H1 (cell line): Measurements from ENCODE around the gene SNX17. TPM values are rescaled to one million over a fixed set of nuclear protein-coding genes. Genes with fewer than 3 reads are reported as not detected.

Experiments used
- ASH2L ChIP-seq: fragments of 200-600, 300-600 bp; sonication (generic); IDR thresholded peaks from one replicate; pipeline ENCODE4 v1.7.1; 2017; ENCODE audit warnings: low read length
- BRCA1 ChIP-seq: IDR thresholded peaks from 2 replicates; pipeline ENCODE4 v1.6.1; 2012; ENCODE audit warnings: low read depth, low read length, improper control_type of control experiment
- CBX5 ChIP-seq: fragments of 300-800, 300-1000 bp; sonication (generic); IDR thresholded peaks from 2 replicates; pipeline ENCODE4 v1.7.1; 2016; ENCODE audit warnings: antibody characterized with exemption, low read length, low read depth
- CEBPB ChIP-seq: IDR thresholded peaks from 2 replicates; pipeline ENCODE4 v1.6.1; 2012; ENCODE audit warnings: low read depth, low read length
- CHD2 ChIP-seq: IDR thresholded peaks from 2 replicates; pipeline ENCODE4 v1.6.1; 2012; ENCODE audit warnings: low read length, improper control_type of control experiment
- CTBP2 ChIP-seq: IDR thresholded peaks from 2 replicates; pipeline ENCODE4 v1.7.0; 2011; ENCODE audit warnings: borderline replicate concordance, mild to moderate bottlenecking, moderate library complexity, mixed read lengths, low read length; ENCODE audit not compliant: insufficient read depth, insufficient read length
- EZH2 ChIP-seq: fragments of 200-600 bp; sonication (generic); IDR thresholded peaks from 2 replicates; pipeline ENCODE4 v1.7.1; 2012; ENCODE audit warnings: low read depth, mild to moderate bottlenecking, moderate library complexity, low read length, inconsistent platforms; ENCODE audit not compliant: severe bottlenecking
- GTF2F1 ChIP-seq: IDR thresholded peaks from 2 replicates; pipeline ENCODE4 v1.6.1; 2012; ENCODE audit warnings: low read depth, low read length, improper control_type of control experiment, borderline replicate concordance
- JUND ChIP-seq: IDR thresholded peaks from 2 replicates; pipeline ENCODE4 v1.6.1; 2011; ENCODE audit warnings: mild to moderate bottlenecking, improper control_type of control experiment, low read length
- NANOG ChIP-seq: IDR thresholded peaks from 2 replicates; pipeline ENCODE4 v1.6.1; 2011; ENCODE audit warnings: low read length, low read depth, mild to moderate bottlenecking, inconsistent platforms; ENCODE audit not compliant: insufficient read depth, poor library complexity, severe bottlenecking
- PHF8 ChIP-seq: fragments of 200-600 bp; sonication (generic); conservative IDR thresholded peaks from 2 replicates; pipeline ENCODE4 v1.7.1; 2012; ENCODE audit warnings: low read depth, mild to moderate bottlenecking, inconsistent platforms, low read length, moderate library complexity
- POLR2A ChIP-seq, 2 experiments: IDR thresholded peaks; 1 replicate in 1 of 2; 2 replicates in 1 of 2; pipeline ENCODE4 v1.6.1; 2011; ENCODE audit warnings: low read depth in 2 of 2, low read length in 2 of 2, mild to moderate bottlenecking in 2 of 2; ENCODE audit errors: control extremely low read depth in 1 of 2
- POLR2AphosphoS5 ChIP-seq: IDR thresholded peaks from 2 replicates; pipeline ENCODE4 v1.6.1; 2011; ENCODE audit warnings: low read depth, low read length
- RBBP5 ChIP-seq: IDR thresholded peaks from 2 replicates; pipeline ENCODE4 v1.7.1; 2012; ENCODE audit warnings: low read depth, mild to moderate bottlenecking, inconsistent platforms, low read length, moderate library complexity, borderline replicate concordance
- RFX5 ChIP-seq: IDR thresholded peaks from 2 replicates; pipeline ENCODE4 v1.6.1; 2011; ENCODE audit warnings: low read depth, low read length, improper control_type of control experiment, borderline replicate concordance
- SIRT6 ChIP-seq: IDR thresholded peaks from one replicate; pipeline ENCODE4 v1.7.1; 2012; ENCODE audit warnings: low read length, inconsistent platforms
- SP1 ChIP-seq: IDR thresholded peaks from 2 replicates; pipeline ENCODE4 v1.6.1; 2011; ENCODE audit warnings: low read depth, low read length
- SRF ChIP-seq: IDR thresholded peaks from 2 replicates; pipeline ENCODE4 v1.6.1; 2011; ENCODE audit warnings: mild to moderate bottlenecking, low read depth, low read length, moderate library complexity
- SUZ12 ChIP-seq: fragments of 200-600 bp; sonication (generic); IDR thresholded peaks from 2 replicates; pipeline ENCODE4 v1.6.1; 2012; ENCODE audit warnings: mild to moderate bottlenecking, inconsistent platforms, low read length, moderate library complexity, mixed read lengths
- TBP ChIP-seq: IDR thresholded peaks from 2 replicates; pipeline ENCODE4 v1.6.1; 2011; ENCODE audit warnings: low read depth, low read length, improper control_type of control experiment
- TCF12 ChIP-seq: IDR thresholded peaks from 2 replicates; pipeline ENCODE4 v1.6.1; 2011; ENCODE audit warnings: low read depth, mild to moderate bottlenecking, low read length
- YY1 ChIP-seq: IDR thresholded peaks from 2 replicates; pipeline ENCODE4 v1.6.1; 2011; ENCODE audit warnings: low read depth, mild to moderate bottlenecking, low read length
- polyA plus RNA-seq, 7 experiments: library from polyadenylated mRNA; depleted of rRNA in 3 of 7; stranded (reverse) in 5 of 7; unstranded in 2 of 7; fragments of >200 nt in 5 of 7; fragments of 200-250 nt in 2 of 7; gene quantifications; 1 replicate in 5 of 7; 2 replicates in 1 of 7; 4 replicates in 1 of 7; pipeline versions ENCODE4 v1.2.1 to v1.2.3, GENCODE V29; 2011 to 2013; ENCODE audit warnings: missing spikeins in 2 of 7, mixed read lengths in 2 of 7
- total RNA-seq: library from RNA; stranded (reverse); fragmentation: NEBNext Ultra II Directional; extraction: Animal tissue kit (Norgen Biotek cat#: 25700); gene quantifications from 2 replicates; pipeline ENCODE4 v1.2.1, GENCODE V29; 2021
- TF ChIP-seq, protein P1 (sequence below), 3 experiments: IDR thresholded peaks; 1 replicate in 2 of 3; 2 replicates in 1 of 3; pipeline versions ENCODE4 v1.5.1 to v1.6.1; 2011; ENCODE audit warnings: low read length in 3 of 3, mild to moderate bottlenecking in 3 of 3, inconsistent platforms in 2 of 3, low read depth in 1 of 3, moderate library complexity in 1 of 3; ENCODE audit not compliant: insufficient read depth in 1 of 3; ENCODE audit errors: control extremely low read depth in 1 of 3

The SNX17 gene
- total and polyA plus RNA-seq, 2 of the 8 experiments (the other 6 are each of a cell fraction or from before 2014, with no cell fraction given), result 54.9 to 66.2 TPM

DNA sequence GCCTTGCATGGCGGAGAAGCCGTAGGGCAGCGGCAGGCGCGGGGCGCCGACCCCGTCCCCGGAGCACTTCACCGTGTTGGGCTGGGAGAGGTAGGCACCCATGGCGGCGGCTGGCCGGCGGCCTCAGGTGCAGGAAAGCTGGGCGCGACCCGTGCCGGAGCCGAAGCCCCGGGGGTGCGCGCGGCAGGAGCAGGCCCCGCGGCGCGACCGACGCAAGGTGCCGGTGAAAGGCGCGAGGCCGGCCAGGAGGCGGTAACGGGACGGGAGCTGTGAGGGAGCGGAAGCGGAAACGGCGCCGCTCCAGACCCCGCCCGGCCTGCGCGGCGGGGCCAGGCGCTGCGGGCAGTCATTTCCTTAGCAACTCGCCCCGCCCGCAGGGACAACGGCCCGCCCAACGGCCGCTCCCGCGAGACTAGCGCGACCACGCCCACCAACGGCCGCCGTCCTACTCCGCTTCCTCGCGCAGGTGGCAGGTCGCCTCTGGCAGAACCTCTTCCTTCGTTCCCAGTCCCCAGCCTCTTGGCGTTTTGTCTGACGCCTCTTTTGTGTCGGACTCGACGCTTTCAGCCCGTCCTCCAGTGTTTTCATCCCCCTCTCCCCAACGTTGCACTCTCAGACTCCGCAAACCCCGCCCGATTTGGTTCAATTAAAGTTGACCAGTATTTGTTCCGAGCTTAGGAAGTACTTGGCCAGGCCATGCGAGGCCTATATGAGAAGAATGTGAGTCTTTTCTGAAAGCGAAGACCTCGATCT, 39.1 kb downstream of the SNX17 start, which contains the start of gene PPM1G (continued):
- TF ChIP-seq CTBP2 (no peak), TCF12 (no peak), RBBP5 (peak; percentile 70; the same call in 1 of the 2 replicates), SRF (0 out of 2 replicates have a peak, but pooled peaks have one; percentile 23), JUND (no peak), POLR2A (IDR thresholded peaks at IDR 0.05; ENCODE audit: control extremely low read depth in 1 of 2, low read depth in 2 of 2, low read length in 2 of 2) (peak; percentile 87 to 92), EZH2 (peak; percentile 28), SUZ12 (no peak), NANOG (peak; percentile 35), POLR2AphosphoS5 (peak; percentile 94), RFX5 (0 out of 2 replicates have a peak, but pooled peaks have one; percentile 9), SIRT6 (no peak), CBX5 (no peak), CHD2 (peak; percentile 97), ASH2L (peak; percentile 93), PHF8 (peak; percentile 94), SP1 (peak; percentile 64; the same call in 1 of the 2 replicates), CEBPB (no peak), GTF2F1 (no peak), TBP (peak; percentile 77), BRCA1 (peak; percentile 85), YY1 (no peak; the same call in none of the 2 replicates)
- TF ChIP-seq, protein P1, sequence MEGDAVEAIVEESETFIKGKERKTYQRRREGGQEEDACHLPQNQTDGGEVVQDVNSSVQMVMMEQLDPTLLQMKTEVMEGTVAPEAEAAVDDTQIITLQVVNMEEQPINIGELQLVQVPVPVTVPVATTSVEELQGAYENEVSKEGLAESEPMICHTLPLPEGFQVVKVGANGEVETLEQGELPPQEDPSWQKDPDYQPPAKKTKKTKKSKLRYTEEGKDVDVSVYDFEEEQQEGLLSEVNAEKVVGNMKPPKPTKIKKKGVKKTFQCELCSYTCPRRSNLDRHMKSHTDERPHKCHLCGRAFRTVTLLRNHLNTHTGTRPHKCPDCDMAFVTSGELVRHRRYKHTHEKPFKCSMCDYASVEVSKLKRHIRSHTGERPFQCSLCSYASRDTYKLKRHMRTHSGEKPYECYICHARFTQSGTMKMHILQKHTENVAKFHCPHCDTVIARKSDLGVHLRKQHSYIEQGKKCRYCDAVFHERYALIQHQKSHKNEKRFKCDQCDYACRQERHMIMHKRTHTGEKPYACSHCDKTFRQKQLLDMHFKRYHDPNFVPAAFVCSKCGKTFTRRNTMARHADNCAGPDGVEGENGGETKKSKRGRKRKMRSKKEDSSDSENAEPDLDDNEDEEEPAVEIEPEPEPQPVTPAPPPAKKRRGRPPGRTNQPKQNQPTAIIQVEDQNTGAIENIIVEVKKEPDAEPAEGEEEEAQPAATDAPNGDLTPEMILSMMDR (IDR thresholded peaks at IDR 0.05; ENCODE audit: control extremely low read depth in 1 of 3, insufficient read depth in 1 of 3, low read depth in 1 of 3, low read length in 3 of 3), result no peak
